ENCODE data around the gene CHAF1A.

DNA sequence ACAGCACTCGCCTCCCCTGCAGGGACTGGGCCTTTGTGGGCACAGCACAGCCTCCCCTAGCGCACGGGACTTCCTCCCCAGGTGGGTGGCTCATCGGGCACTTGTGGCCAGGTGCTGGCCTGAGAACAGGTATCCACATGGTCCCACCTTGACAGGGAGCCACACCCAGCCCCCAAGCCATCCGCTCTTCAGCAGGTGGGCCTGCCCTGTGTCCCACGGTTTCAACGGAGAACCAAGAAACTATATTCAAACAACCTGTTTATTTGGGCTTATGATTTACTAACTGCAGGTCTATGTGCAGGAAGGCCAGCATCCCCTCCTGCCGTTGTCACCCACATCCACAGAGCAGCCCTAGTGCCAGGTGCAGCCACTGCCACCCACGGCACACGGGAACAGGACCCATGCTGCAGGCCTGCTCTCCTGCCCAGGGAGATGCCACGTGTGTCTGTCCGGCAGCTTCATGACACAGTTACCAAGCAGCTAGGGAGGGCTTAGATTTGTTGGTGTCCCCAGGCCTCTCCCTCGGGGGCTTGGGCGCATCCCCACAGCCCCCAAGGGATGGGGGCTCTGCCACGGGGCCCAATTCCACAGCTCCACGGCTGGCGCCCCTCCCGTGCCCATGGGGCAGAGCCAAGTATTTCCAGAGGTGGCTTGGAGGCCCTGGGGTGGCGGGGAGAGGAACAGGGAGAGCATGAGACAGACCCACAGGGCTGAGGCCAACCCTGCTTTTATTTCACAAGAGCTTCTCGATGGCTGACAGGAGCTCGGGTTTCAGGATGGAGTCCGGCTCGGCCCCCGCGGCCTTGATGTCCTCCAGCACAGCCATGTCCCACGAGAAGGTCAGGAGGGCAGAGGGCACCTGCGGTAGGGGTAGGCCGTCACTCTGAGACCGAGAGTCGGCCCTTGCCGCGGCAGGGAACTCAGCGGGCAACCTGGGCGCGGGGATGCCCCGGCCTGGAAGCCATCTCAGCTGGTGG, 42.6 kb downstream of the CHAF1A start:
- TF ChIP-seq, protein P1, sequence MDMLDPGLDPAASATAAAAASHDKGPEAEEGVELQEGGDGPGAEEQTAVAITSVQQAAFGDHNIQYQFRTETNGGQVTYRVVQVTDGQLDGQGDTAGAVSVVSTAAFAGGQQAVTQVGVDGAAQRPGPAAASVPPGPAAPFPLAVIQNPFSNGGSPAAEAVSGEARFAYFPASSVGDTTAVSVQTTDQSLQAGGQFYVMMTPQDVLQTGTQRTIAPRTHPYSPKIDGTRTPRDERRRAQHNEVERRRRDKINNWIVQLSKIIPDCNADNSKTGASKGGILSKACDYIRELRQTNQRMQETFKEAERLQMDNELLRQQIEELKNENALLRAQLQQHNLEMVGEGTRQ (IDR thresholded peaks at IDR 0.05; ENCODE audit: low read length), result no peak
- no peak for TF ChIP-seq JUN (IDR thresholded peaks at IDR 0.05; ENCODE audit: low read depth, low read length)
- no peak for TF ChIP-seq RFX5 (IDR thresholded peaks at IDR 0.05; ENCODE audit: borderline replicate concordance, low read depth, low read length)
- no peak for TF ChIP-seq EZH2 (IDR thresholded peaks at IDR 0.05; ENCODE audit: low read depth, low read length, severe bottlenecking)
- TF ChIP-seq SP2 (IDR thresholded peaks at IDR 0.05; ENCODE audit: low read length), result no peak
- no peak for TF ChIP-seq SUZ12 (IDR thresholded peaks at IDR 0.05; ENCODE audit: low read length)
- peak; percentile 38 for TF ChIP-seq POLR2AphosphoS5 (IDR thresholded peaks at IDR 0.05; ENCODE audit: low read depth, low read length)
- TF ChIP-seq, protein P2, sequence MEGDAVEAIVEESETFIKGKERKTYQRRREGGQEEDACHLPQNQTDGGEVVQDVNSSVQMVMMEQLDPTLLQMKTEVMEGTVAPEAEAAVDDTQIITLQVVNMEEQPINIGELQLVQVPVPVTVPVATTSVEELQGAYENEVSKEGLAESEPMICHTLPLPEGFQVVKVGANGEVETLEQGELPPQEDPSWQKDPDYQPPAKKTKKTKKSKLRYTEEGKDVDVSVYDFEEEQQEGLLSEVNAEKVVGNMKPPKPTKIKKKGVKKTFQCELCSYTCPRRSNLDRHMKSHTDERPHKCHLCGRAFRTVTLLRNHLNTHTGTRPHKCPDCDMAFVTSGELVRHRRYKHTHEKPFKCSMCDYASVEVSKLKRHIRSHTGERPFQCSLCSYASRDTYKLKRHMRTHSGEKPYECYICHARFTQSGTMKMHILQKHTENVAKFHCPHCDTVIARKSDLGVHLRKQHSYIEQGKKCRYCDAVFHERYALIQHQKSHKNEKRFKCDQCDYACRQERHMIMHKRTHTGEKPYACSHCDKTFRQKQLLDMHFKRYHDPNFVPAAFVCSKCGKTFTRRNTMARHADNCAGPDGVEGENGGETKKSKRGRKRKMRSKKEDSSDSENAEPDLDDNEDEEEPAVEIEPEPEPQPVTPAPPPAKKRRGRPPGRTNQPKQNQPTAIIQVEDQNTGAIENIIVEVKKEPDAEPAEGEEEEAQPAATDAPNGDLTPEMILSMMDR (IDR thresholded peaks at IDR 0.05; ENCODE audit: control extremely low read depth in 1 of 3, insufficient read depth in 1 of 3, low read depth in 1 of 3, low read length in 3 of 3), result no peak
- peak in 1 of 2 experiments; percentile 39; a peak in 2 of 3 replicates for TF ChIP-seq POLR2A (IDR thresholded peaks at IDR 0.05; ENCODE audit: control extremely low read depth in 1 of 2, low read depth in 2 of 2, low read length in 2 of 2)
- TF ChIP-seq ZNF274 (IDR thresholded peaks at IDR 0.05; ENCODE audit: borderline replicate concordance, extremely low read depth, low read length), result no peak
- TF ChIP-seq CTBP2 (IDR thresholded peaks at IDR 0.05; ENCODE audit: borderline replicate concordance, insufficient read depth, insufficient read length, low read length), result no peak
- TF ChIP-seq MAFK (IDR thresholded peaks at IDR 0.05; ENCODE audit: low read depth, low read length), result no peak
